Measurements from ENCODE around the gene ISM2.

- TF ChIP-seq CTCF (IDR thresholded peaks at IDR 0.05) (no peak), POLR2AphosphoS5 (IDR thresholded peaks at IDR 0.05) (no peak), POLR2A (IDR thresholded peaks at IDR 0.05) (no peak)
Observed at GRCh38 chr14:77507762-77508161, 9.1 kb upstream of the ISM2 start.

All from prostate gland (tissue), 2 donors.